COR-L47 (cell line): ENCODE results near the gene NR4A2.
"Not testable (repeated sequence)": the region's sequence is repeated elsewhere in the genome, so short reads cannot be mapped to it uniquely, and the experiment has no call there.

ENCODE experiments used
- DNase-seq: peaks from one replicate; lab custom pipeline; 2025; lab: John Stamatoyannopoulos, UW

The NR4A2 gene

GRCh38 chr2:156321243-156321904, 11.1 kb downstream of the NR4A2 start:
- DNase-seq = no peak

- DNase-seq = no peak
These were observed 11.9 kb downstream of the NR4A2 start for GRCh38 chr2:156320486-156321098.

GRCh38 chr2:156319811-156320485, 12.6 kb downstream of the NR4A2 start:
- no peak for DNase-seq

- DNase-seq = no peak
These were observed 14.9 kb downstream of the NR4A2 start for GRCh38 chr2:156317631-156318030.

- DNase-seq = no peak
These were observed 20.5 kb downstream of the NR4A2 start for GRCh38 chr2:156311976-156312375.

- DNase-seq = no peak
These were observed 21.7 kb downstream of the NR4A2 start for GRCh38 chr2:156310773-156311172.

GRCh38 chr2:156309917-156310316, 22.6 kb downstream of the NR4A2 start:
- DNase-seq = no peak

GRCh38 chr2:156309167-156309566, 23.4 kb downstream of the NR4A2 start:
- DNase-seq = no peak

GRCh38 chr2:156306821-156307220, 25.7 kb downstream of the NR4A2 start:
- DNase-seq = no peak

GRCh38 chr2:156305121-156305520, 27.4 kb downstream of the NR4A2 start:
- DNase-seq = no peak

GRCh38 chr2:156300337-156300736, 32.2 kb downstream of the NR4A2 start:
- DNase-seq = no peak

- DNase-seq = no peak
These were observed 37.5 kb downstream of the NR4A2 start for GRCh38 chr2:156294945-156295580.

GRCh38 chr2:156293382-156293781, 39.1 kb downstream of the NR4A2 start:
- not testable (repeated sequence) for DNase-seq

- no peak for DNase-seq
These were observed 52.9 kb downstream of the NR4A2 start for GRCh38 chr2:156279446-156280150.
